GM12873 (cell line): ENCODE measurements around the gene PNMT.

Experiments
- TF ChIP-seq, protein P1 (sequence below): IDR thresholded peaks from 2 replicates; pipeline ENCODE4 v1.5.1; 2012; ENCODE audit warnings: low read depth, mild to moderate bottlenecking, moderate library complexity, low read length, control low read depth; ENCODE audit not compliant: insufficient read depth; ENCODE audit errors: missing control alignments

The PNMT gene

DNA sequence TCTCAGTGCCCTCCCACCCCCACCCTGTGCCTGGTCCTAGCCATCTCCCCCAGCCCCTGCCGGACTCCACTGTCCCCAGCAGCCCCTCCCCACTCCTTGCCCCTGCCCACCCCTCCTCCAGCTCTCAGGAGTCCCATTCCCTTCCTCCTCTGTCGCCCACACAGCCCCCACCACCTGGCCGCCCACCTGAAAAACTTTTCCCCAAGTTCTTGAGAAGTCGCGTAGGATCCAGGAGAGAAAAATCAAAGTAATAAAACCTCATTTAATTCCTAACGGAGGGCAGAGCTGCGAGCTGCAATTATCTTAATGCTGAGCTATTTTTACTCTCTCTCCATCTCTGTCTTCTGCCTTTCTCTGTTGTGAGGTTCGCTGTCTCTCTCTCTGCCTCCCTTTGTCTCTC lies 43.9 kb upstream of the PNMT start:
- TF ChIP-seq, protein P1, sequence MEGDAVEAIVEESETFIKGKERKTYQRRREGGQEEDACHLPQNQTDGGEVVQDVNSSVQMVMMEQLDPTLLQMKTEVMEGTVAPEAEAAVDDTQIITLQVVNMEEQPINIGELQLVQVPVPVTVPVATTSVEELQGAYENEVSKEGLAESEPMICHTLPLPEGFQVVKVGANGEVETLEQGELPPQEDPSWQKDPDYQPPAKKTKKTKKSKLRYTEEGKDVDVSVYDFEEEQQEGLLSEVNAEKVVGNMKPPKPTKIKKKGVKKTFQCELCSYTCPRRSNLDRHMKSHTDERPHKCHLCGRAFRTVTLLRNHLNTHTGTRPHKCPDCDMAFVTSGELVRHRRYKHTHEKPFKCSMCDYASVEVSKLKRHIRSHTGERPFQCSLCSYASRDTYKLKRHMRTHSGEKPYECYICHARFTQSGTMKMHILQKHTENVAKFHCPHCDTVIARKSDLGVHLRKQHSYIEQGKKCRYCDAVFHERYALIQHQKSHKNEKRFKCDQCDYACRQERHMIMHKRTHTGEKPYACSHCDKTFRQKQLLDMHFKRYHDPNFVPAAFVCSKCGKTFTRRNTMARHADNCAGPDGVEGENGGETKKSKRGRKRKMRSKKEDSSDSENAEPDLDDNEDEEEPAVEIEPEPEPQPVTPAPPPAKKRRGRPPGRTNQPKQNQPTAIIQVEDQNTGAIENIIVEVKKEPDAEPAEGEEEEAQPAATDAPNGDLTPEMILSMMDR = no peak

DNA sequence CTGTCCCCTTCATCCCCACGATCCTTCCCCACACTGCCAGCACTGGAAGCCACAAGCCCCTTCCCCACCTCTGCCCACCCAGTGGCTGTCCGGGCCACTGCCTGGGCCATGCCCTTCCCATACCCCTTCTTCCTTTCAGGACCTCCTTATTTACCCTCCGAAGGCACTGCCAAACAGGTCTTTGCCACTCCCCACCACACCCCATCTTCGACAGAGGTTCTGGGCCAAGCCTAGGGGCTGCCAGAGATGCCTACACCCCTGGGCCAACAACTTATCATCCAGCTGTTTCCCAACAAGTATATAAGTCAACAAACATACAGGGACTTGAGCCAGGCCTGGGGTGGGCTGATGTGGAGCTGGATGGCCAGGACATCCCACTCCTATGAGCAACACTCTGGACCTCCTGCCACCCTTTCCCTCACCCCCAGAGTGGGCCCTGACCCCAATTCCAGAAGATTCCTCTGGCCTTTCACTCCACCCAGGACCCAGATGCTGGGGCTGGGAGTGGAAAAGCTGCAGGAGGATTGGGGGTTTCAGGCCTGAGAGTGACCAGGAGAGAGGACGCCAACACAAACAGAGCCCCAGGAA lies 43.0 kb upstream of the PNMT start:
- TF ChIP-seq, protein P1 = no peak

DNA sequence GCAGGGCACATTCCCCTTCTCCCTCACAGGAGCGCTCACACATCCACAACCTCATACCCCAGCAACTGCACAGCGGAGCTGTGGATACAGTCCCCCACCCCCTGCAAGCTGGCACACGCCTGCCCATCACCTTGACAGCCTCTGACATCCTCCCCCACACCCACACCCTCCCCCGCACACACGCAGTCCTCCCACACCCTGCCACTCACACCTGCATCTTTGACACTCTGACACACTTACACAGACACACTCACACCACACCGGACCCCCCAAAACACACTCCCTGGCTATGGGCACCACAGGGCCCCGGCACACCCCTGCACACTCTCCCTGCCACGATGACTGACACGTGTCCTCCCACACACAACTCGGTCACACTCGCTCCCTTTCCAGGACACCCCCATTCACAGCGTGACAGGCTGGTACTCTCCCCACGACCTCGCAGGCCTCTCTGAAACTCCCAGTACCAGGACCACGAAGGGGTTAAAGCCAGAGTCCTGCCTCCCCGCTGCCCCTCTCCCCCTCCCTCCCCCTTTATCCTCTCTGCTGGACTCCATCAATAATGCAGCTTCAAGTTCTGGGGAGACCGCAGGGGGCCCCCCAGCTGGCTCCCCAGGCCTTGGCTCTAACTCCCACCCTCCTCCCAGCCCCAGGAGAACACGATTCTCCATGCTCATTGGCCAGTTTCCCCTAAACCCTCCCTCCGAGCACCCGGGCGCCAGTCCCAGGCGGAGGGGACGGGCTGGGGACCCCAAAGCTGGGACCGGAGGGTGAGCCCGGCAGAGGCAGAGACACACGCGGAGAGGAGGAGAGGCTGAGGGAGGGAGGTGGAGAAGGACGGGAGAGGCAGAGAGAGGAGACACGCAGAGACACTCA lies 41.8 kb upstream of the PNMT start, which contains the start of gene PPP1R1B:
Gene PPP1R1B (plus strand): TSS at position 782 of the 876 bp plus-strand sequence. CDS start 441 bp downstream, outside the sequence.
- TF ChIP-seq, protein P1 = no peak

DNA sequence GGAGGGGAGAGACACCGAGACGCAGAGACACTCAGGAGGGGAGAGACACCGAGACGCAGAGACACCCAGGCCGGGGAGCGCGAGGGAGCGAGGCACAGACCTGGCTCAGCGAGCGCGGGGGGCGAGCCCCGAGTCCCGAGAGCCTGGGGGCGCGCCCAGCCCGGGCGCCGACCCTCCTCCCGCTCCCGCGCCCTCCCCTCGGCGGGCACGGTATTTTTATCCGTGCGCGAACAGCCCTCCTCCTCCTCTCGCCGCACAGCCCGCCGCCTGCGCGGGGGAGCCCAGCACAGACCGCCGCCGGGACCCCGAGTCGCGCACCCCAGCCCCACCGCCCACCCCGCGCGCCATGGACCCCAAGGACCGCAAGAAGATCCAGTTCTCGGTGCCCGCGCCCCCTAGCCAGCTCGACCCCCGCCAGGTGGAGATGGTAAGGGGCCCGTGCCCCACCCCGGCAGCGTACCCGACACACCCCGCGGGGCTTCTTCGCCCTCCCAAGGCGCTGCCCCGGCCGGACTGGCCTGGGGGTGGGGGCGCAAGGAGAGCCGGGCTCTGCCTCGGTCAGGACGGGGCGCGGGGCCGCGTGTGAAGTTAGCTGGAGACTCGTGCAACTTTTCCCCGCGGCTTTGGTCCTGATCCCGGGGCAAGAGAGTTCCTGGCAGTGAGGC lies 41.1 kb upstream of the PNMT start:
- TF ChIP-seq, protein P1 = no peak

DNA sequence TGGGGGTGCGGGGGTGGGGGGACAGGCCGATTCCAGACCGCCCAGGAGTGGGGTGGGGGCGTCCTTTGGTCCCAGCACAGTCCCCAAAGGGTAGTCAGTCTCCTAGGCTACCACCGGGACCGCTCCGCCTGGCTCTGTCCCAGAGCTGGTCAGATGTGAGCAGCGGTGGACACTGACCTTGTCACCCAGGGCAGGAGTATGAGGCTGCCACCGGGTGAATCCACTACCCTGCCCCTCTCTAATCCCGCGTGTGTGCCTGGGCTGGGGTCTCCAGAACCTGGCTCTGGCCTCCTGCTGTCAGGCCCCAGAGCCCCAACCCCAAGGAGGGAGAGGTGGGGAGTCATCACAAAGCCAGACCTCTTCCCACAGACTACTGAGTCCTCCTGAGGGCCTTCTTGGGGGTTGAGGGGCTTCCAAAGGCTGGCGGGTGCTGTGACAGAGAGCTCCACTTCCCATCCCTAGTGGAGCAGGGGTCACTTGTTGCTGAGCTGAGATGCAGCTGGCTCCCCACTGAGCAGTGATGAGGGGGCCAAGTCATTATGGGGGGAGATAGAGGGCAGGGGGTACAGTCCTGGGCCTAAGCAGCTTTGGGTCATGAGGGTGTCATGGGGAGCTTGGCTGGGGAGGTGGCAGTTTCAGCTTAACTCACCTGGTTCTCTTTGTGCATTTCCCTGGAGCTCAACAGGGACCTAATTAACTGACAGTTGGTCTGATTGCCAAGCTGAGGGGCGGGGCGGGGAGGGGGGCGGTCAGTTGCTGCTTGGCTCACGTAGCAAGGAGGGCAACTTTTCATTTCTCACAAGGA lies 40.3 kb upstream of the PNMT start:
- TF ChIP-seq, protein P1 = no peak

DNA sequence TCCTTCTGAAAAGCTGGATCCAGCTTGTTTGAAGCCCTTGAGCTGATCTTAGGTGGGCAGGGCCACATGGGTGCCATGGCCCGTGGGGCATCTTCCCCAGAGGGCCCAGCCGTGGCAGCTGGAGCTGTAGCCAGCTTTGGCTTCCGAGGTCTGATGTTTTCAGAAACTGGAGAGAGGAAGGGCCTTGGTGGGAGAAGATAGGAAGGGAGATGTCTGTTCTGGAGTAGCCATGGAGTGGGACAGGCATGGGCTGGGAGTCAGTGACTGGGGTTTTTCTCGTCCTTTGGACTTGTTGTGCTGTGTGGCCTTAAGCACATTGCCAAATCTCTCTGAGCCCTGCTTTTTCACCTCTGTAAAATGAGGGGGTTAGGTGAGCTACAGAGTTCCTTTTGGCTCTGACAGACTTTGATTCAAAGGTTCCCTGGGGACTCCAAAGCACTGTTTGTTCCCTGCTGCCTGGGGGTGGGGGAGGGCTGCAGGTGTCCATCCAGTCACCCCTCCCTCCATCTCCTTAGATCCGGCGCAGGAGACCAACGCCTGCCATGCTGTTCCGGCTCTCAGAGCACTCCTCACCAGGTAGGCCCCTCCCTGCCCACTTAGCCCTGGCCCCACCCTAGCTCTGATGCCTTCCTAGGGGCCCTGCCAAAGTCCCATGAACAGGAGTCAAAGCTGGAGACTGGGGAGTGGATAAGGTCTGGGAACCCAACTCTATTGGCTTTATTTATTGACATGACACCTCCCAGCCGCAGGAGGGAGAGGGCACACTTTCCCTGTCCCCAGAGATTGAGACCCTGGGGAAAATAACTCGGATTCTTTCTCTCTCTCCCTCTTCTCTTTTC lies 39.4 kb upstream of the PNMT start:
- TF ChIP-seq, protein P1 = no peak
